DMS114 treated with DMSO at 0.1 percent for 48 hours (cell line): Measurements from ENCODE around the gene VCL.
"Not testable (repeated sequence)": the region's sequence is repeated elsewhere in the genome, so short reads cannot be mapped to it uniquely, and the experiment has no call there.

ENCODE experiments used
- DNase-seq: peaks from one replicate; lab custom pipeline; 2025; ENCODE audit not compliant: unreplicated experiment; lab: John Stamatoyannopoulos, UW

Gene VCL

GRCh38 chr10:74035303-74035702 is 37.4 kb downstream of the VCL start:
- no peak for DNase-seq

GRCh38 chr10:74036474-74036873 is 38.6 kb downstream of the VCL start:
- DNase-seq, result no peak

- DNase-seq, result no peak
Measured at GRCh38 chr10:74039561-74040145, 41.7 kb downstream of the VCL start.

- no peak for DNase-seq
Measured at GRCh38 chr10:74040200-74041126, 42.5 kb downstream of the VCL start.

GRCh38 chr10:74044419-74044818 is 46.5 kb downstream of the VCL start:
- DNase-seq, result no peak

- no peak for DNase-seq
Measured at GRCh38 chr10:74047304-74047703, 49.4 kb downstream of the VCL start.

GRCh38 chr10:74047871-74048270 is 50.0 kb downstream of the VCL start:
- no peak for DNase-seq

- DNase-seq, result no peak
Measured at GRCh38 chr10:74048433-74048832, 50.5 kb downstream of the VCL start.

GRCh38 chr10:74049955-74050354 is 52.0 kb downstream of the VCL start:
- DNase-seq, result no peak

GRCh38 chr10:74050653-74051052 is 52.7 kb downstream of the VCL start:
- DNase-seq, result no peak

- DNase-seq, result no peak
Measured at GRCh38 chr10:74051736-74052342, 53.9 kb downstream of the VCL start.

- no peak for DNase-seq
Measured at GRCh38 chr10:74052994-74053393, 55.1 kb downstream of the VCL start.

- DNase-seq, result no peak
Measured at GRCh38 chr10:74055383-74056049, 57.6 kb downstream of the VCL start.

GRCh38 chr10:74056050-74056818 is 58.3 kb downstream of the VCL start:
- no peak for DNase-seq

GRCh38 chr10:74058071-74058470 is 60.2 kb downstream of the VCL start:
- no peak for DNase-seq

- DNase-seq, result no peak
Measured at GRCh38 chr10:74058658-74059057, 60.7 kb downstream of the VCL start.

GRCh38 chr10:74061104-74061503 is 63.2 kb downstream of the VCL start:
- no peak for DNase-seq

- not testable (repeated sequence) for DNase-seq
Measured at GRCh38 chr10:74061978-74062377, 64.1 kb downstream of the VCL start.

- DNase-seq, result no peak
Measured at GRCh38 chr10:74063256-74063655, 65.3 kb downstream of the VCL start.

- no peak for DNase-seq
Measured at GRCh38 chr10:74067373-74068352, 69.7 kb downstream of the VCL start.
